GM18508 (cell line): ENCODE data around the gene RIPPLY2.
"Not testable (repeated sequence)": the region's sequence is repeated elsewhere in the genome, so short reads cannot be mapped to it uniquely, and the experiment has no call there.

ENCODE experiments used
- ATAC-seq: cut with Tn5 transposase; IDR thresholded peaks from one replicate; pipeline ENCODE4 v1.9.1; 2021; ENCODE audit warnings: moderate number of reproducible peaks; ENCODE audit not compliant: insufficient read depth, unreplicated experiment

RIPPLY2 gene

GRCh38 chr6:83893024-83893423 is 39.9 kb downstream of the RIPPLY2 start:
- no peak for ATAC-seq

- ATAC-seq: not testable (repeated sequence)
Observed at GRCh38 chr6:83897094-83897493, 43.9 kb downstream of the RIPPLY2 start.

- ATAC-seq: no peak
Observed at GRCh38 chr6:83901624-83902023, 48.5 kb downstream of the RIPPLY2 start.

DNA sequence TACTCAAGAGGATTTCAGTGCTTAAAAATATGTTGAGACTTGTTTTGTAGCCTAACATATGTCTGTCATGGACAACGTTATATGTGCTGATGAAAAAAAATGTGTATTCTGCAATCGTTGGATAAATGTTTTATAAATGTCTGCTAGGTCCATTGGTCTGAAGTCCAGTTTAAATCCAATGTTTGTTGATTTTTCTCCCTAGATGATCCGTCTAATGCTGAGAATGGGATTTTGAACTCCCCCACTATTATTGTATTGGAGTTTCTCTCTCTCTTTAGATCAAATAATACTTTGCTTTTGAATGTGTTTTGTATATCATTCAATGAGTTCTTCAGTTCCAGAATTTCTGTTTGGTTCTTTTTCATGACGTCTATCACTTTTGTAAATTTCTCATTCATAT is 51.2 kb downstream of the RIPPLY2 start:
- no peak for ATAC-seq

DNA sequence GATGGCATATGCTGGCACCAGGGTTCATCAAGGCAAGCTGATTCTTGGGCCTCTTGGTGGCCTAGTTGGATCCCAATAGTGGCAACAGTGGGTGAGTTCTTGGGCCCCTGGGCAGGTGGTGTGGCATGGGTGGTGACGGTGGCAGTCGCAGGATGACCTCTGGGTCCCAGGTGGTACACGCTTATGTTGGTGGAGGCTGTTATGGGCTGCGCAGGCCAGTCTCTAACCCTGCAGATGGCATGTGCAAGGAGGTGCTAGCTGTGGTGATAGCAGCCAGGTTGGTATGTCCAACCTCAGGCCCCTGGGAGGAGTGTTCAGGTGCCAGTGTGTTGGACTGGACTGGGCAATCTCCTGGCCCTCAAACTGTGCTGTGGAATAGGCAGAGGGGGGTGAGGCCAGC is 52.5 kb downstream of the RIPPLY2 start:
- ATAC-seq: no peak
